GM23338 (cell line): ENCODE results near the gene PYY.
"Not testable (repeated sequence)": the region's sequence is repeated elsewhere in the genome, so short reads cannot be mapped to it uniquely, and the experiment has no call there.

Experiments
- CREB1 ChIP-seq: fragments of 250-450 bp; sonication (Bioruptor Pico); IDR thresholded peaks from 2 replicates; pipeline ENCODE4 v1.5.0; 2020; ENCODE audit warnings: low read depth, mild to moderate bottlenecking, moderate library complexity
- CTCF ChIP-seq, 2 experiments: fragments of 200-600 bp in 1 of 2; sonication (generic) in 1 of 2; conservative IDR thresholded peaks; 2 replicates each; pipeline versions ENCODE4 v1.5.1 to v1.6.1; 2016 to 2017; ENCODE audit warnings: antibody characterized with exemption in 2 of 2, low read depth in 2 of 2, mild to moderate bottlenecking in 2 of 2, moderate library complexity in 1 of 2
- EZH2 ChIP-seq: fragments of 200-600 bp; sonication (generic); IDR thresholded peaks from one replicate; pipeline ENCODE4 v1.8.0; 2017; ENCODE audit warnings: antibody characterized with exemption, mild to moderate bottlenecking, low read depth; ENCODE audit not compliant: unreplicated experiment
- EZH2phosphoT487 ChIP-seq: fragments of 200-600 bp; sonication (generic); IDR thresholded peaks from one replicate; pipeline ENCODE4 v1.8.1; 2018; ENCODE audit warnings: antibody characterized with exemption; ENCODE audit not compliant: unreplicated experiment
- JUNB ChIP-seq: IDR thresholded peaks from one replicate; pipeline ENCODE4 v1.6.1; 2016; ENCODE audit warnings: antibody characterized with exemption; ENCODE audit not compliant: unreplicated experiment
- REST ChIP-seq: IDR thresholded peaks from one replicate; pipeline ENCODE4 v1.6.1; 2018; ENCODE audit warnings: antibody characterized with exemption; ENCODE audit not compliant: unreplicated experiment
- ZNF114 ChIP-seq: fragments of 250-450 bp; sonication (Bioruptor Pico); IDR thresholded peaks from 2 replicates; pipeline ENCODE4 v1.5.0; 2020; ENCODE audit warnings: mild to moderate bottlenecking, moderate library complexity

DNA sequence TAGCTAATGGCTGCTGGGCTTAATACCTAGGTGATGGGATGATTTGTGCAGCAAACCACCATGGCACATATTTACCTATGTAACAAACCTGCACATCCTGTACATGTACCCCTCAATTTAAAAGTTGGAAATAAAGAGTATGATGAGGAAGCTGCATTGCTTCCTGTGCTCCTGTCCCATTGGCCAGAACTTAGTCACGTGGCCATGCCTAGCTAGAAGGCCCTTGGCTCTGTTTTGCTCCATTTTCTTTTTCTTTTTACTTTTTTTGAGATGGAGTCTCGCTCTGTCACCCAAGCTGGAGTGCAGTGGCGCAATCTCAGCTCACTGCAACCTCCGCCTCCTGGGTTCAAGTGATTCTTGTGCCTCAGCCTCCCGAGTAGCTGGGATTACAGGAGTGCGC lies 7.6 kb upstream of the PYY start:
- TF ChIP-seq ZNF114; EZH2; CTCF (conservative IDR thresholded peaks at IDR 0.05; ENCODE audit: low read depth in 2 of 2); JUNB; CREB1 (CRISPR knock-in tag); EZH2phosphoT487; REST: not testable (repeated sequence)
